Omental fat pad (tissue), 4 donors: ENCODE results near the gene ACAA2. TPM values are rescaled to one million over a fixed set of nuclear protein-coding genes. Genes with fewer than 3 reads are reported as not detected.

Experiments
- ATAC-seq: fragments of 150-250 bp; one replicate; pipeline ENCODE4 v1.9.1; 2016; ENCODE audit warnings: mild to moderate bottlenecking, moderate library complexity; ENCODE audit not compliant: low FRiP score
- DNase-seq: peaks from one replicate; pipeline ENCODE4 v3.0.0-alpha.2; 2019; ENCODE audit warnings: low spot score
- total RNA-seq, 4 donors: library from RNA; depleted of rRNA; stranded (reverse); fragments of >200 nt; gene quantifications; one replicate each; pipeline ENCODE4 v1.1.0, GENCODE V29; 2016
- TF ChIP-seq, protein P1 (sequence below), 3 donors: fragments of 450-650 bp; IDR thresholded peaks; one replicate each; pipeline ENCODE4 v1.5.1; 2016 to 2017; ENCODE audit warnings: antibody characterized with exemption in 3 of 3, mild to moderate bottlenecking in 3 of 3, moderate library complexity in 2 of 3

The ACAA2 gene
- total RNA-seq, 4 donors from 2014 or later: 86.4 to 167 (median 112) TPM

DNA sequence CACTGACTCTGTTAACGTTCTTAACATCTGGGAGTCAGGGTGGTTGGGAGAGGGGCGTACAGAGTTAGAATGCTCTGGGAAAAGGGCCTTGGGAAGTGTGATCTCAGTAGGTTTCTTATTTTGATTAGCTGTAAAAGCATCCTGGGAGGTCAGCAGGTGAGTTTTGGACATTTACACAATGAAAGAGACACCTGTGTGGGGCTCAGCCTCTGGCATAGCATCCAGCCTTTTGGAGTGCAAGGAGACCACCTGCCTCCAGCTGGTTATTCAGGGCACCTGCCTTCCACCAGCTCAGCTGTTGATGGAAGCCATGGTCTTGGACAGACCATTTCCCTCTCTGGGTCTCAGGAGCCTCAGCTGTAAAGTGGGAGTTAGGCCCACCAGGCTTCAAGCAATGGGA, 49.7 kb downstream of the ACAA2 start:
- TF ChIP-seq, protein P1, sequence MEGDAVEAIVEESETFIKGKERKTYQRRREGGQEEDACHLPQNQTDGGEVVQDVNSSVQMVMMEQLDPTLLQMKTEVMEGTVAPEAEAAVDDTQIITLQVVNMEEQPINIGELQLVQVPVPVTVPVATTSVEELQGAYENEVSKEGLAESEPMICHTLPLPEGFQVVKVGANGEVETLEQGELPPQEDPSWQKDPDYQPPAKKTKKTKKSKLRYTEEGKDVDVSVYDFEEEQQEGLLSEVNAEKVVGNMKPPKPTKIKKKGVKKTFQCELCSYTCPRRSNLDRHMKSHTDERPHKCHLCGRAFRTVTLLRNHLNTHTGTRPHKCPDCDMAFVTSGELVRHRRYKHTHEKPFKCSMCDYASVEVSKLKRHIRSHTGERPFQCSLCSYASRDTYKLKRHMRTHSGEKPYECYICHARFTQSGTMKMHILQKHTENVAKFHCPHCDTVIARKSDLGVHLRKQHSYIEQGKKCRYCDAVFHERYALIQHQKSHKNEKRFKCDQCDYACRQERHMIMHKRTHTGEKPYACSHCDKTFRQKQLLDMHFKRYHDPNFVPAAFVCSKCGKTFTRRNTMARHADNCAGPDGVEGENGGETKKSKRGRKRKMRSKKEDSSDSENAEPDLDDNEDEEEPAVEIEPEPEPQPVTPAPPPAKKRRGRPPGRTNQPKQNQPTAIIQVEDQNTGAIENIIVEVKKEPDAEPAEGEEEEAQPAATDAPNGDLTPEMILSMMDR (IDR thresholded peaks at IDR 0.05): no peak
- DNase-seq: no peak

DNA sequence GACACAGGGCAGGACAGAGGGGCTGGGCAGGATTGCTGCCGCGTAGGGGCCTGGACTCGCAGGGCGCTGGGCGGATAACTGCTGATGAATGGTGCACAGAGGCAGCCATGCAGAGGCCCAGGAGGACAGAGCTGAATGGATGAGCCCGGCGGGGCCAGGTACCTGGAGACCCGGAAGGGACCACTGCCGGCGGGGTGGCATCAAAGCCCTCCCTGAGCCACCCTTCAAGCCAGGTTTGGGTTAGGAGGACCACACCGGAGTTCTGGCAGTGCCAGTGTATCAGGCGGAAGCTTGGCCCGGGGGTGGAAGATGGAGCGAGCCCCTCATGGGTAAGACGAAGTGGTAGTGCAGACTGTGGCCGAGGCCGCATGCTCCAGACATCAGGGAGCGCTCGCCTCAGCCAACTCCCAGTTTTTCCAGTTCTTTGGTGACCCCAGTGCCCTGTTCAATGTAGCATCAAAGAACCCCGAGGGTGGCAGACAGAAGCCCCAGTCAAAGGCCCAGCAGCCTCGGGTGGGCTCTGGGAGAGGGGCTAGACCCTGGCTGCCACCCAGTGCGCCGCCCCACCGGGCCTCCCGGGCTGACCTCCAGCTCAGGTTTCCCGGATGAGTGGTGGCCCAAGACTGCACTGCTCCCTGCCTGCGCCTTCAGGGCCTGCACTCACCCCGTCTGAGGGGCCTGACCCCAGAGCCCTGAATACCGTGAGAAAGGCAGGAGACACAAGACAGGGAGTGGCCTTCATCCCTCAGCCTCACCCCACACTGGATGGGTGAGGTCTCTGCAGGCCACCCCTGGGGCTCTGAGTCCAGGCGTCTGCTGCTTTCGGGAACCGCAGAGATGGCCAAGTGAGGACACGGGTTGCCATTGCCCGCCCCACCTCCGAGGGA, 50.9 kb downstream of the ACAA2 start:
- peak; percentile 22 for ATAC-seq
- TF ChIP-seq, protein P1 (IDR thresholded peaks at IDR 0.05): no peak
- no peak for DNase-seq

More for the DNA sequence above, 49.7 kb downstream of the ACAA2 start:
- no peak for ATAC-seq

DNA sequence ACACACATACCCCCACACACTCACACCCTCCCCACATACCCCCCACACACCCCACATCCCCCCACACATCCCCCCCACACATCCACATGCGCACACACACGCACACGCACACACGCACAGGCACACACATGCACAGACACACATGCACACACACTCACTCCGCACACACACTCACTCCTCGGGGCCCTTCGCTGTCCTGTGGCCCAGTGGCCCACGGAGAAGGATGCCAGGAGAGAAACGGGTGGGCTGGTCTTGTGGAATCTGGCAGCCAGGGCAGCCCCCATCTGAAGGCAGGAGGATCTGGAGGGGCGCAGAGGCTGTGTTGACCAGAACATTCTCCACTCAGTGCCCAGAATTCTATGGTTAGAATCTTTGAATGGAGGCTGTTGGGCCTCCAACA, 51.6 kb downstream of the ACAA2 start:
- TF ChIP-seq, protein P1 (IDR thresholded peaks at IDR 0.05): no peak
- DNase-seq (no peak), ATAC-seq (no peak)

DNA sequence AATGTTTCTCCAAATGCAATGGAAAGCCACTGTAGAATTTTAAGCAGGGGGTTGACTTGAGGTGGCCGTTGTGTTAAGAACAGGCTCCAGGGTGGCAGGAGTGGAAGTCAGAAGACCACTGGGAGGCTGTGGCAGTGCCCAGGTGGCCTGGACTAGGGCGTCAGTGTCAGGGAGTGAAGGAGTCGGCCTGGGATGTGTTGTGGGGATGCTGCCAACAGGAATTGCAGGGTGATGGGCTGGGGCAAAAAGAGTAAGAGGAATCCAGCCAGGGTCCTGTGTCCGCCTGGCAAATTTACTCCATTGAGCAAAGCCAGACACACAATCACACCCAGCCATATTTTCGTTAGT, 55.1 kb downstream of the ACAA2 start:
- TF ChIP-seq, protein P1 (IDR thresholded peaks at IDR 0.05): no peak
- ATAC-seq (no peak), DNase-seq (no peak)

DNA sequence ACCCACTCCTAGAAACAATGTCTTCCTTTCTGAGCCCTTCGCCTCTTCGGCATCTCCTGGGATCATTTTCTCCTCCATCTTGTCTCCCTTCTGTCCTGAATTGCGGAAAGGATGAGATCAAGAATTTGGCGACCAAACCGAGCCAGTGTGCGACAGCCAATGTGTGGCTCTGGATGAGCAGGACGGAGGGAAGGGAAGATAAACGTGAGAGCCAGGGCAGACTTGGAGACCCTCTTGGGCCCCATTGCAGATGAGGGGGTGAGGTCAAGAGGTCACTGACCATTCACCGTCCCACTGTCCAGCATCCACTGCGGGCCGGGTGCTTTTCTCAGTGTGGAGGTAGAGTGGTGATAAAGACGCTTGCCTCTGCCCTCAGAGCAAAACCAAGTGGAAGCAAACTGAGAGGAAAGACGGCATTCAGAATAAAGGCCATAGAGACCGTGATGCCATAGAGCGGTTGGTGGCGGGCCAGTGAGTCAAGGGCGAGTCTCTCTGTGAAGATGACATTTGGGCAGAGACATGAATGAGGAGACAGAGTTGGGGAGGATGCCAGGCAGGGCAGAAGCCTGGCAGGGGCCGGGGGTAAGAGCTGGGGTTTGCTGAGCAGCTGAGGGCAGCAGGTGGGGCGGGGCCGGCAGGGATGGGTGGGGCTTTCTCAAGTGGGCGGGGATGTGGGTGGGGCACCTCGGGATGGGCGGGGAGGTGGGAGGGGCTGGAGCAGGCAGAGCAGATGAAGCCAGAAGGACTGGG, 55.6 kb downstream of the ACAA2 start:
- no peak for DNase-seq
- ATAC-seq: no peak
- TF ChIP-seq, protein P1 (IDR thresholded peaks at IDR 0.05): no peak

DNA sequence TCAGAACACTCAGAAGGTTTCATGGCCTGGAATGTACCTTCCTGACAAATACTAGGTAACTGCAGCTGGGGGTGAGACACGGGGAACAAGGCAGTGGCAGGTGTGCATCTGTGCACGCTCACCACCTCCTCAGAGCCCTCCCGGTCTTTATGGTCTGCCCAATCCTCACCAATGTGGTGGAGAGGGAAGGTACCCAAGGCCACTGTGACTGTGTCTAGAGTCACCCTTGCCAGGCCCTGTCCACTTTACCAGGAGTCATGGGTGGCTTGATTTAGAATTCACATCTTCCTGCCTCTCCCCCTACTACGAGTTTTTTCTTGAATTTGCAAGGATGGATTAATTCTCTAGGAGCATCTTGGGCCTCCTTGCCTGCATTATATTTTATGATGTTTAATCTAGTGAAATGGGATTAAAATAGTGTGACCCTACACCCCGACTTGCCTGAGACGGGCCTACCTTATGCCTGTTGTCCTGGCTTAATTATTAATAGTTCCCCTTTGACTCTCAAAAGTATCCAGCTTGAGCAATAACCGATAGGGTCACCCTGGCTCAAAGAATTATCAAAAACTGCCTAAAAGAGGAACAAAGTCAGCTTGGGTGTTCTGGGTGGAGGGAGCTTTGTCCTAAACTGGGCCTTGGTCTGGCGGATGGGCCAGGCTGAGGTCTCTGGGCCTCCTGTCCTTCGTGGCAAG, 56.5 kb downstream of the ACAA2 start:
- ATAC-seq (no peak), DNase-seq (no peak)
- TF ChIP-seq, protein P1 (IDR thresholded peaks at IDR 0.05): no peak
